GM13976 (cell line): ENCODE results near the gene PKDREJ.

Source experiments
- DNase-seq: peaks from one replicate; pipeline ENCODE4 v3.0.0; 2012; ENCODE audit warnings: low spot score
- in situ Hi-C: fragments of 300-500 bp; cut with MboI; formaldehyde crosslinking; loops from one replicate; pipeline ENCODE4 v1.12.0; 2022; ENCODE audit warnings: low sequenced_read_pairs, mixed read lengths, inconsistent platforms; ENCODE audit not compliant: unreplicated experiment
- TF ChIP-seq, protein P1 (sequence below): IDR thresholded peaks from 2 replicates; pipeline ENCODE4 v1.5.1; 2012; ENCODE audit warnings: borderline replicate concordance, mild to moderate bottlenecking; ENCODE audit not compliant: insufficient read depth; ENCODE audit errors: extremely low read depth, missing control alignments, control extremely low read depth

The PKDREJ gene

DNA sequence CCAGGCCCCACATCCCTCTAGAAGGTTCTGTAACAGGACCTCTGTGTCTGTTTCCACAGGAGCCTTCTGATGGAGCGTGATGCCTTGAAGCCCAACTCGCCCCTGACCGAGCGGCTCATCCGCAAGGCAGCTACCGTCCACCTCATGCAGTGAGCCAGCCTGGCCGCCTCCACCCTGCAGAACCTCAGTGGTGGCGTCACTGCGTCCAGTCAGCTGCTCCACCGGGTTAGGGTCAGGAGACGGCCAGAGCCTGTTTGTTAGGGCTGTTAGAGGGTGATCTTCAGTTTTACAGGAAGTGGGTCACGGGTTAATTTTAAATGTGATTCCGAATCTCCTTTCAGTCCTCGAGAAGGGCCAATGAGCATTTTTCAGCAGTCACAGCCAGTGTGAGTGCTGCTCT lies 29.6 kb upstream of the PKDREJ start:
- in situ Hi-C loops = no loop called here
- TF ChIP-seq, protein P1, sequence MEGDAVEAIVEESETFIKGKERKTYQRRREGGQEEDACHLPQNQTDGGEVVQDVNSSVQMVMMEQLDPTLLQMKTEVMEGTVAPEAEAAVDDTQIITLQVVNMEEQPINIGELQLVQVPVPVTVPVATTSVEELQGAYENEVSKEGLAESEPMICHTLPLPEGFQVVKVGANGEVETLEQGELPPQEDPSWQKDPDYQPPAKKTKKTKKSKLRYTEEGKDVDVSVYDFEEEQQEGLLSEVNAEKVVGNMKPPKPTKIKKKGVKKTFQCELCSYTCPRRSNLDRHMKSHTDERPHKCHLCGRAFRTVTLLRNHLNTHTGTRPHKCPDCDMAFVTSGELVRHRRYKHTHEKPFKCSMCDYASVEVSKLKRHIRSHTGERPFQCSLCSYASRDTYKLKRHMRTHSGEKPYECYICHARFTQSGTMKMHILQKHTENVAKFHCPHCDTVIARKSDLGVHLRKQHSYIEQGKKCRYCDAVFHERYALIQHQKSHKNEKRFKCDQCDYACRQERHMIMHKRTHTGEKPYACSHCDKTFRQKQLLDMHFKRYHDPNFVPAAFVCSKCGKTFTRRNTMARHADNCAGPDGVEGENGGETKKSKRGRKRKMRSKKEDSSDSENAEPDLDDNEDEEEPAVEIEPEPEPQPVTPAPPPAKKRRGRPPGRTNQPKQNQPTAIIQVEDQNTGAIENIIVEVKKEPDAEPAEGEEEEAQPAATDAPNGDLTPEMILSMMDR = no peak
- DNase-seq = no peak

DNA sequence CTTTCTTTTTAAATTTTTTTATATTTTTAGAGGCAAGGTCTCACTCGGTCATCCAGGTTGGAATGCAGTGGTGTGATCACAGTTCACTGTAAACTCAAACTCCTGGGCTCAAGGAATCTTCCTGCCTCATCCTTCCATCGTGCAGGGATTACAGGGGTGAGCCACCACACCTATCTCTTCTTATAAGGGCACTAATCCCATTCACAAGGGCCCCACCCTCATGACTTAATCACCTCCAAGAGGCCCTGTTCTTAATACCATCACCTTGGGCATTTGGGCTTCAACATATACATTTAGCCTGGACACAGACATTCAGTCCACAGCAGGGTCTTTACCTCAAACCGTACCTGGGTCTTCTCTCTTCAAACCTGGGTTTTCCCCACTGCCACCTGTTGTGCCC lies 29.0 kb upstream of the PKDREJ start:
- in situ Hi-C loops = no loop called here
- TF ChIP-seq, protein P1 = no peak
- no peak for DNase-seq

DNA sequence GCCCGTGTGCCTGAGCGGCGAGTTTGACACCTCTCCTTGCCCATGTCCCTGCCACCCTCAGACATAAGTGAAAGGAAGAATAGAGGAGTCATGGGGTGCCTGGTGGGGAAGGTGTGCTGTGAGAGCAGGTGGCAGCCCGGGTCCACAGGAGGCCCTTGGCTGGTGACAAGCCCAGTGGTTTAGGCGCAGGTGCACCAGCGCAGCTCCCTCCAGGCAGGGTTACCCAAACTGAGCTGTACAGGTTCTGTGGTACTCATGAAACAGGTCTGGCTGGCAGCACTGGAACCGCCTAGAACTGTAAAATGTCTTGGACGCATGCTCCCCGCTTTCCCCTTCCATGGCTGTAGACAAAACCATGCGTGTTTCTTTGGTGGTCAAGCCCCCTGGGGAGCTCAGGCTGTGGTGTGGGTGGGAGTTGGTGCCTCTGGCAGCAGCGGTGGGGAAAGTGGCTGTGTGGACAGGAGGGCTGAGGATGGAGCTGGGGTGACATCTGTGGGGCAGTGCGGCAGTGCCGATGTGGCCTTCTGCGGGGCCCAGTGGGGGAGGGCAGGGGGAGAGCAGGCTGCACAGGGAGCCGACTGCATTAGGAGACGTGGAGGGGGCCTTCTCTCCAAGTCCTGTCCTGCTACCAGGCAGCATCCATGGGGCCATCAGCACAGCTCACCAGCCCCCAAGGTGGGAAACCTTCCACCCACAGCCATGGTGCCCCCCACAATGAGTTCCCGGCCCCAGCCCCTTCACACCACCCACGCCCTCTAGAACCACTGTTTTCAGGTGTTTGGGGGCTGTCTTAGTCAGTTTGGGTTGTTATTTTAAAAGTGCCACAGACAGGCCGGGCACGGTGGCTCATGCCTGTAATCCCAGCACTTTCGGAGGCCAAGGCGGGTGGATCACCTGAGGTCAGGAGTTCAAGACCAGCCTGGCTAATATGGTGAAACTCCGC lies 28.0 kb upstream of the PKDREJ start:
- in situ Hi-C loops = no loop called here
- TF ChIP-seq, protein P1 = no peak
- DNase-seq = no peak

DNA sequence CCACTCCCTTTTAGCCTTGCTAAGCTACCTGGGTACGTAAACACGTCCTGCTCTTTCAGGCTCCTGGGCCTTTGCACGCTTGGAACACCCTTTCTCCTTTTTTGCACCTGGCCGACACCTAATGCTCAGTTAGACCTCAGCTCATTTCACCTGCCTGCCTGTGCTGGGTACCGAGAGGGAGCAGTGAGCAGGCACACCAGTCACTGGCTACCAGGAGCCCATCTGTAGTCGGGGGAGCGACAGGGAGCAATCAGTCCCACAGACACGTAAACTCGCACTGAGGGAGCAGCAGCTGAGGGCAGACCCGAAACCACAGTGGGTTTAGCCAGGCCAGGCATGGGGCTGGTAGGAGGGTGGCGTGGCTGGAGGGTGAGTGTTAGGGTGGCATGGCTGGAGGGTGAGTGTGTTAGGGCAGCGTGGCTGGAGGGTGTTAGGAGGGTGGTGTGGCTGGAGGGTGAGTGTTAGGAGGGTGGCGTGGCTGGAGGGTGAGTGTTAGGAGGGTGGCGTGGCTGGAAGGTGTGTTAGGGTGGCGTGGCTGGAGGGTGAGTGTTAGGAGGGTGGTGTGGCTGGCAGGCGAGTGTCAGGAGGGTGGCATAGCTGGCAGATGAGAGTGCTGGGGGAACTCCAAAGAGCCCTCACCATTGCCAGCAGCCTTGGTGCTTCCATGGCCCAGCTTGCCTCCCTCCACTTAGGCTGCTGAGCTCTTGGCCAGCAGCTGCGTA lies 27.1 kb upstream of the PKDREJ start:
- TF ChIP-seq, protein P1 = no peak
- in situ Hi-C loops = no loop called here
- DNase-seq = no peak

DNA sequence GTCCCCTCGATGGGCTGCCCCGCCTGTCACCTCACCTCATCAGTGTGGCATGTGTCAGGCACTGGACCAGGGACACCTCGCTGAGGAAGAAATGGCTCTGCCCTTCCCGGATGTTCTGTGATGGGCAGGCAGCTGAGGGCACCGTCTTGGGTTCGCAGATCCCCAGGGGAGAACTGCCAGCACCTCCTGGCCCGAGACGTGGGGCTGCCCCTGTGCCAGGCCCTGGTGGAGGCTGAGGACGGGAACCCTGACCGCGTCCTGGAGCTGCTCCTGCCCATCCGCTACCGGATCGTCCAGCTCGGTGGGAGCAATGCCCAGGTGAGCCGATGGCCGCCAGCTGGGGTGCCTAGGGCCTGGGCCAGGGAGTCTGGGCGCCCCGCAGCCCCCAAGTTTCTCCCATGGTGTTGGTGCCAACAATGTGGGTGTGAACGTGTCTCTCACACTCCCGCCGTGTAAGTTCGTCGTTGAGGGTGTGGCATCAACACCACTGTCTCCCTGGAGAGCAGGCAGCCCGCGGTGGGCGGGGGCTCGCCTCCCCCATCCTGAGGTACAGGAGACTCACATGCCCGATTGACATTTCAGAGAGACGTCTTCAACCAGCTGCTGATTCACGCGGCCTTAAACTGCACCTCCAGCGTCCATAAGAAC lies 26.2 kb upstream of the PKDREJ start:
- TF ChIP-seq, protein P1 = no peak
- in situ Hi-C loops = no loop called here
- no peak for DNase-seq

DNA sequence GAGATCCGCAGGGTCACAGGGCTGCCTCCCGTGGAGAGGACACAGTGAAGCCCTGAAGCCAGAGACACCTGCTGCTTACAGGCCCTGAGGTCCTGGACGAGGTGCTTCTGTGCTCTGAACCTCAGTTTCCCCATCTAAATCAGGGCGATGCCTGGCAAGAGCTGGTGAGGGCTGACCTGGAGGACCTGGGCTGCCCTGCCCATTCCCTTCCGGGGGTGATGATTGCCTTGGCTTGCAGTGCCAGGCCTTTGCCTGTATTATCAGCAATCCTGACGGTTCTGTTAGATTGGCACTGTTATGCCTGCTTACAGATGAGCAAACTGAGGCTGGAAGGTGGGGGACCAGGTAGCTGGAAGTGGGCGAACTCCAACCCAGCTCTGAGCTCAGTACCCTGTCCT lies 25.7 kb upstream of the PKDREJ start:
- no peak for DNase-seq
- in situ Hi-C loops = no loop called here
- TF ChIP-seq, protein P1 = no peak
